AG09319 (cell line): ENCODE results near the gene NRL.

Experiments used
- DNase-seq: peaks from one replicate; pipeline ENCODE4 v3.0.0-alpha.2; 2010; ENCODE audit warnings: low read depth; ENCODE audit errors: extremely low read depth
- CTCF ChIP-seq: IDR thresholded peaks from 2 replicates; pipeline ENCODE4 v1.5.1; 2011; ENCODE audit warnings: low read depth, mild to moderate bottlenecking, inconsistent platforms, low read length, moderate library complexity

NRL gene

DNA sequence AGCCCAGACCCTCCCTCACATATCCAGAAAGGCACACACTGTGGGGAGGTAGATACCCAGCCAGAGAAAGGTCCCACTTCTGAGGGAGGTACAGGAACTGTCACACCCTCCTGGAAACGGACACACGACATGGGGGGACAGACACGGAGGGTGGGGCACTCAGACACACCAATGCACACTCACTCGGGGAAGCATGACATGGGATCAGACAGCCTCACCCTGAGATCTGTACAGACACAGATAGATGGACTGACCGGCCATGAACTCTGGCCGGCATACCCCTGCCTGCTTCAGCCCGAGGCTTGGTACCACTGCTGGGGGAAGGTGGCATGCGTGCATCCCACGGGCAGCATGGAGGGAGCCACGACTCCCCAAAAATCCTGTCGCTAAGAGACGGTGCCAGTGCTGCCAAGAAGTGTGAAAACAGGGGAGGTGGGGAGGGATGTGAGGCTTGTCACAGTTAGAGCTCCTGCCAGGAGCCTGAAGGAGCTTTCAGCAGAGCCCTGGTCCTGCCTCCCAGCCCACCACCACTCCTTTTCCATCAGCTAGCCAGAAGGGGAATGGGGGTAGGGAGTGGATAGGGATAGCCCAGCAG is 42.8 kb downstream of the NRL start:
- TF ChIP-seq CTCF, result no peak
- no peak for DNase-seq

DNA sequence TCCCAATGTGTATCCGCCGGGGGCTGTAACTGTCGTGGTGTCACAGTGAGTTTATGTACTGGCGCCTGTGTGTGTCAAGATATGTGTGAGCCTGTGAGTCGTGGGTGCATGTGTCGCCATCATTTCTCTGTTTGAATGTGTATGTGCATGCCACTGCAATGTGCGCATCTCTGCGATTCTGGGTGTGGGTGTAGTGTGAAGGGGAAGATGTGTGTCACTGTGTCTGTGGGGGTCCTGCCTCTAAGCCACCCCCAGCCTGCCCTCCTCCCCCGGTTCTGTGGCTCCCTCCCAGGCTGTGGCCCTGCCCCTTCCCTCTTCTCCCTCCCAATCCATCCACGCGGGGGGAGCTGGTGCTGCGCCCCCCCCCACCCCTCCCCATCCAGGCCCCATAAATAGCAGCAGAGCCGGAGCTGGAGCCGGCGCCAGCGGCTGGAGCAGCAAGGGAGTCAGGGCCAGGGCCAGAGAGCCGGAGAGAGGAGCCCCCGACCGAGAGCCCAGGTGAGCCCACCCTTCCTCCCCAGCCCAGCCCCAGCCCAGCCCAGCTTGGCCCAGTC is 43.5 kb downstream of the NRL start, which contains the start of gene CPNE6:
TSS of gene CPNE6 (plus strand) at position 419 of the 554 bp plus-strand sequence. CDS start 1,375 bp downstream, outside the sequence.
- no peak for DNase-seq
- TF ChIP-seq CTCF, result no peak

- TF ChIP-seq CTCF, result no peak
- DNase-seq, result no peak
These were observed 44.2 kb downstream of the NRL start for GRCh38 chr14:24070285-24071143.

GRCh38 chr14:24069411-24069735 is 45.4 kb downstream of the NRL start:
- no peak for TF ChIP-seq CTCF
- no peak for DNase-seq

DNA sequence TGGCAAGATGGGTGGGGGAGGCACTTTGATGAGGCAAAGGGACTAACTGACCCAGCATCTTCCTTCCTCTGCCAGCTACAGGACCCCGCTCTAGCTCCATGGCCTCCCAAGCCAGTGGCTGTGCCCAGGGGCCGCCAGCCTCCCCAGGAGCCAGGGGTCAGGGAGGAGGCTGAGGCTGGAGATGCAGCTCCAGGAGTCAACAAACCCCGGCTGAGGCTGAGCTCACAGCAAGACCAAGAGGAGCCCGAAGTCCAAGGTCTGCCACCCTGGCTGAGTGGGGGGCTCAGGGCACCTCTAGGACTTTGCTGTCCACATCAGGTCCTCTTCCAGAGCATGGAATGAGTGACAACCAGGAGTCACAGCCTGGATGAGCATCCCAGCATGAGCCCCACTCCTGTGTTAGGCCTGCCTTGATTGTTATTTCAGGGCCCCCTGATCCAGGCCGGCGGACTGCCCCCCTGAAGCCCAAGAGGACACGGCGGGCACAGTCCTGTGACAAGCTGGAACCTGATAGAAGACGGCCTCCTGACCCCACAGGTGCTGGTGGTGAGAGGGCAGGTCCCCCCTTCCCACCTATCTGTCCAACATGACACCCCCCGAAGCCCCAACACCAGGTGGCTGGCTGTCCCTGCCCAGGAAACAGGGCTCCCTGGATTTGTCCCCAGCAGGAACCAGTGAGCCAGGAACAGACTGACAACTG is 45.9 kb downstream of the NRL start:
- no peak for DNase-seq
- no peak for TF ChIP-seq CTCF

DNA sequence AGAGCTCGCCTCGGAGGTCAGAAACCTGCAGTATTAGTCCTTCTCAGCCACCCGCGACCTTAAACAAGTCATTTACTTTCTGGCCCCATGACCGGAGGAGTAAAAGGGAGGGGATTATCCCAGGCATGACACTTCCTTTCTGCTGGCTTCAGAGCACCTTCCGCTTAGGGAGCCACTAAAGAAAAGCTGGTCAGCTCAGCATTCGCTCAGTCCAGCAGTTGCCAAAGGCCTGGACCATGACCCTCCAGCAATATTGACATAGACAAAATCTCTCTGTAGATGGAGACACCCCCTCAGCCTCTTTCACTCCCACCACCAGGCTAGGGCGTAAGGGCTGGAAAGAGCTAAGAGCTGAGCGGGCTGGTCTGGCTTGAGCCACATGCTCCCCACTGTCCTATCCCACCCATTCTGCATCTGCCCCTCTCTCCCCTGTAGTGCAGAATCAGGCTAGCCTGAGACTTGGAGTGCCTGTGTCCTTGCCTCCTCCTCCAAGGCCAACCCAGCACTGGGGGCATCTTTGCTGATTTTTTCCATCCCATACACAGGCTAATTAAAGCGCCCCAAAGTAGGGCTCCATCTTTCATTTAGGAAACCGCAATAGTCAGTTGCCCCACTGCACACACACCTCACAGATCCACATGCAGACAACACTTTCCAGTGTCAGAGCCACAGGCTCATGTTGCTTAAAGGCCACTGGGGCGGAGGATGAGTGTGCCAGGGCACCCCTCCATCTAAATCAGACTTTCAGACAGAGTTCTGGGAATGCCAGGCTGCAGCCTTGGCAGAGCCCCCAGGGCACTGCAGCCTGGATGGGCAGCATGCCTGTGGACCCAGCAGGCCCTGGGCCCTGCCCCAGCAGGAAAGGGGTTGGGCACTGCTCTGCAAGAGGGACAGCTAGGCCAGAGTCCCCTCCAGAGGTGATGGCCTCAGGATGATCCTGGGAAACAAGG is 47.3 kb downstream of the NRL start:
- DNase-seq, result no peak
- TF ChIP-seq CTCF, result no peak
